GM11168 (cell line): ENCODE results near the gene KRTAP10-5.
"Not testable (repeated sequence)": the region's sequence is repeated elsewhere in the genome, so short reads cannot be mapped to it uniquely, and the experiment has no call there.

ENCODE experiments used
- in situ Hi-C: fragments of 300-500 bp; cut with MboI; formaldehyde crosslinking; loops from one replicate; pipeline ENCODE4 v1.12.0; 2022; ENCODE audit warnings: low sequenced_read_pairs; ENCODE audit not compliant: unreplicated experiment

KRTAP10-5 gene

GRCh38 chr21:44580231-44580821 is at the start of gene KRTAP10-5:
TSS of gene KRTAP10-5 (minus strand) at chr21:44580604. CDS start at chr21:44580578, 26 bp downstream.
- in situ Hi-C loops: not testable (repeated sequence)

DNA sequence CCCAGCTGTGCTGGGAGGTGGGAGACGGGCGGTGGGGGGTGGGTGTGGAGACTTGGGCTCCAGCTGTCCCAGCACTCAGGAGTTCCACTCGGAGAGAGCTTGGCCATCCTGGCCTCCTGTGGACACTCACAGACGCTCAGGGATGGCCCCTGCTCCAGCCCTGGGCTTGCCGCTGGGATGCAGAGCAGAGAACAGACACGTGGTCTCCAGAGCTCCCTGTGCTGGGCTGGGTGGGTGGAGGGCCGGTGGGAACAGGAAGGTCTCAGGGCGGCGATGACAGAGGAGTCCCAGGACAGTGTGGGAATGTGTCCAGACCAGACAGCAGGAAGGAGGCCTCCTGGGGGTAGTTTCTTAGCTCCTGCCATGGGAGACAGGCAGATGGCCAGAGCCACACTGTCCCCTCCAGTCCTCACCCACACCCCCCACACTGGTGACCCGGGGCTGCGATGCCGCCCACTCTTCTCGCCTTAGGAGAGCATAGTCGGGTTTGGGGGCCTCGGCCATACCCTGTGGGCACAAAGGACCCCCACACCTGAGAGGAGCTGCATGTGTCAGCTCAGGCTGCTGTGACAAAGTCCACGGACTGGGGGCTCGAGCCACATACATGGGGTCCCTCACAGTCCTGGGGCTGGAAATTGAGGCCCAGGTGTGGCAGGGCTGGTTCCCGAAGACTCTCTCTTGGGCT is 48.4 kb upstream of the KRTAP10-5 start:
- in situ Hi-C loops: loop anchor here (5.0 kb wide), 1 partner anchor 77 kb away; the partner anchor contains the start of gene KRTAP10-2

DNA sequence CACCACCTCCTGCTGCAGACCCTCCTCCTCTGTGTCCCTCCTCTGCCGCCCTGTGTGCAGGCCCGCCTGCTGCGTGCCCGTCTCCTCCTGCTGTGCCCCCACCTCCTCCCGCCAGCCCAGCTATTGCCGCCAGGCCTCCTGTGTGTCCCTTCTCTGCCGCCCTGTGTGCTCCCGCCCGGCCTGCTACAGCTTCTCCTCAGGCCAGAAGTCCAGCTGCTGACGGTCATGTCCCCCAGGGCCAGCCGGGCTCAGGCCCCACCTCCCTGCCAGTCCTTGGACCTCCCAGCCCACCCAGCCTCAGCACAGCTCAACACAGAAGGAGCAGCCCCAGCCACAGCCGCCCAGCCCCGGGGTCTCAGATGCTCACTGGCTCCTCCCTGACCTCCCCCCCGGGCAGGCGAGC is 47.4 kb upstream of the KRTAP10-5 start:
- in situ Hi-C loops: loop anchor here (5.0 kb wide), 1 partner anchor 76 kb away; the partner anchor contains the start of gene KRTAP10-2

- in situ Hi-C loops: loop anchor here (5.0 kb wide), 1 partner anchor 75 kb away; the partner anchor contains the start of gene KRTAP10-2
Measured at GRCh38 chr21:44627181-44627822, 46.9 kb upstream of the KRTAP10-5 start.

- in situ Hi-C loops: loop anchor here (5.0 kb wide), 1 partner anchor 74 kb away; the partner anchor contains the start of gene KRTAP10-2
Measured at GRCh38 chr21:44626673-44627143, 46.3 kb upstream of the KRTAP10-5 start, which contains the start of gene KRTAP10-9. TSS of gene KRTAP10-9 (plus strand) at chr21:44627093. CDS start at chr21:44627172, 79 bp downstream.

DNA sequence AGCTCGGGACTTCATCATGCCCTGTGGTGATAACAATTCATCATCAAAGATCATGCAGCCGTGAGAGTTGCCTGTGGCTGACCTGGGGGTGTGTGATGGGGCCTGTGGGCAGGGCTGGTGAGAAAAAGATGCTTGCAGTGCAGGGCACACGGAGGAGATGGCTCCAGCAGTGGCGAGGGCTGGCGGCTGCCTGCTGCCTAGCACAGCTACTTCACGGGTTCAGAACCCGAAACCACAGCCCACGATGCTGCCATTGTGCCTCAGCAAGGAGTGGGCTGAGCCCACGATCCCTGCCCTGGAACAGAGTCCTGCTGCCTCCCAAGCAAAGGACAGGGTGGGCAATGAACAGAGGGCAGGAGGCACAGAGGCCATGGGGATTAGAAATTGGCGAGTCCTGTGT is 45.9 kb upstream of the KRTAP10-5 start:
- in situ Hi-C loops: loop anchor here (5.0 kb wide), 1 partner anchor 74 kb away; the partner anchor contains the start of gene KRTAP10-2

DNA sequence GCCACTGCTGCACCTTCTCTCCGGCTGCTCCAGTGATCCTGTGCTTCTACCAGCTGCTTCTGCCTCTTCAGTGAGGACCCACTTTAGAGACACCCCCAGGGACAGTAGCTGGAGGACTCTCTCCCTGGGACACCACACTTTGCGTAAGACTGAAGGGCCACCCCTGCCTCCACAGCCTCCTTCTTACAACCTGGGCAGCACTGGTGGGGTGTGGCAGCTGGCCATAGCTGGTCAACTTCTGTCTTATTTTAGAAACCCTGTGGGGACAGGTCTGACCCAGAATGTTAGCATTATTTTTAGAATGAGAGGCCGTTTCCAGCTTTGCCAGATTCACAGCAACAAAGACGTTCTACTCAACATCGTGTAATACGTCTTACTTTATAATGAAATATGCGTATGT is 45.4 kb upstream of the KRTAP10-5 start:
- in situ Hi-C loops: loop anchor here (5.0 kb wide), 1 partner anchor 73 kb away; the partner anchor contains the start of gene KRTAP10-2

GRCh38 chr21:44623575-44623974 is 43.2 kb upstream of the KRTAP10-5 start:
- in situ Hi-C loops: no loop called here

DNA sequence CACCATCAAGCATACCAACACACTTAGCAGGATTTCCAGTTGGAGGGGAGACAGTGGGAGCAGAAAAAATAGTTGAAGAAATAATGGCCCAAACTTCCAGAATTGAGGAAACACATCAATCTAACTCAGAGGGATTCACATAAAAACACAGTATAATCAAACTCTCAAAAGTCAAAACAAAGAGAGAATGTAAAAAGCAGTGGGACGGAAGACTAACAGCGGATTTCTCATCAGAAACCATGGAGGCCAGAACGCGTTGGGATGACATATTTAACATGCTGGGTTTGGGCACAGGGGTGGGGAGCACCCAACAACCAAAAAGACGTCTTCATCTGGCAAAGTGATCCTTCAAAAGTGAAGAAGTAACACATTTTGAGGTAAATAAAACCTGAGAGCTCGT is 39.5 kb upstream of the KRTAP10-5 start:
- in situ Hi-C loops: no loop called here

GRCh38 chr21:44618909-44619308 is 38.5 kb upstream of the KRTAP10-5 start:
- in situ Hi-C loops: no loop called here

- in situ Hi-C loops: no loop called here
Measured at GRCh38 chr21:44618504-44618903, 38.1 kb upstream of the KRTAP10-5 start.

DNA sequence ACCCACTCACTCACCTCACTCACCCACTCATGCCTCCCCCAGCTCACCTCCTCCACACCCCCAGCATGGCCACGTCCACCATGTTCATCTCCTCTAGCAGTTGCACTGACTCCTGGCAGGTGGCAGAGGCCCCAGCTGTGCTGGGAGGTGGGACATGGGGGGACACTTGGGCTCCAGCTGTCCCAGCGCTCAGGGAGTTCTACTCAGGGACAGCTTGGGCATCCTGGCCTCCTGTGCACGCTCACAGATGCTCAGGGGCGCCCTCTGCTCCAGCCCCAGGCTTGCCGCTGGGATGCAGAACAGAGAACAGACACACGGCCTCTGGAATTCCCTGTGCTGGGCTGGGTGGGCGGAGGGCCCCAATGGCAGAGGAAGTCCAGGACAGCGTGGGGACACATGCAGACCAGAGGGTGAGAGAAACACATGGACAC is 36.7 kb upstream of the KRTAP10-5 start:
- in situ Hi-C loops: no loop called here

GRCh38 chr21:44616591-44616926 is 36.2 kb upstream of the KRTAP10-5 start:
- in situ Hi-C loops: no loop called here

DNA sequence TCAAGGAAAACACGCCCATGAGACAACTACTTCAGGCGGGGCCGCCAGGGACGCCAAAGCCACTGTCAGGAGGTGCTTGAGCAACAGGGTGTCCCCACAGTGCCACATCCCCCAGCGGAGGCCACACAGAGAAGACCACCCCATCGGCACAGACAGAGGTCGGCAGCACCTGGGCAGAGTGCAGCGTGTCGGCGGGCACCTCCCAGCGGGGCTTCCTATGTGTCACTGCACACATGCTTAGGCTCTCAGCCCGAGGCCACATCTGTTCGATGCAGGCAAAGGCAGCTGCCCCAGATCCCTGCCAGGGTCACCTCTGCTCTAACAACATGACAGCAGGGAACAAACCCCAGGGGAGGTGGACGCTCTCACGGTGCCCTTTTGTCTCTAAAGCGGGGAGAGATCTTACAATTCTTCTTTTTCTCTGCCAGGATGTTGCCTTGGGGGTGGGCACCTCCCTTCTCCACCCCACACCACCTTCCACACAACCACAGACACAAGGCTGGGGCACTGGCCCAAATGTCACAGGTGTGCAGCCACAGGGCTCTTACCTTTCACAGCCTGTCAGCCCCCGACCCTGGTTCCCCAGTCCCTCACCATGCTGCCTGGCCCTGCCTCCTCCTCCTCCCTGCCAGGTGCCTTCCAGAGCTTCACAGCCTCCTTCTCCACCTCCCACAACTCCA is 35.6 kb upstream of the KRTAP10-5 start:
- in situ Hi-C loops: no loop called here

DNA sequence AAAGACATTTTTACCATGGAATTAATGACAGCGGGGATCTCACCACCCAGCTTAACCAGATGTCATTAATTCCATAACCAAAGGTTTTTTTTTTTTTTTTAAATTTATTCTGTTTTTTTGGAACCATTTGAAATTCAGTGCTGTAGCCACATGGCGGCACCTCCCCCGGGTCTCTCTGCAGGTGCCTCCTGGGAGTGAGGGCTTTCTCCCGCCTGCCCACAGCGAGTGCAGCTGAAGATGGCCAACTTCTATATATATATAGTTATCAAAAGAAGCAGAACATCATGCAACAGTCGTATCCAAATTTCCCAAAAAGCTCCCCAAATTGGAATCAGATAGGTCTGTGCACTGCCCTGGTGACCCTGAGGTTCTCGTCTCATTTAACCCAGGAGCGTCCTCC is 35.1 kb upstream of the KRTAP10-5 start:
- in situ Hi-C loops: no loop called here

DNA sequence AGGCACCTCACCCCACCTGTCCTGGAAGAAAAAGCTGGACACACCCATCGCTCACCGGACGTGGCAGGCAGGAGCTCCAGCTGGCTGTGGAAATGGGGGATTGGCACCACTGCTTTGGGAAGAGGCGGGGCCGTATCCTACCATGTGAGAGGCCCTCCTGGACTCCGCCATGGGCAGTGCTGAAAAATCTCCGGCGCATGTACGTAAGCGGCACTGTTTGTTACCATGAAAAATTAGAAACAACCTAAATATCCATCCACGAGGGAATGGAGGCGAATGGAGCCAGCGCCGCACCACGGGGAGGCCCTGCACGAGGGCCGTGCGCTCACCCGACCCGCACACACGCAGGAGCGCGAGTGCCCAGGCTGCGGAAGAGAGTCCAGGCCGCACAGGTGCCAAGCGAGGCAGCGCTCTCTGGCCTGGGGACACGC is 34.6 kb upstream of the KRTAP10-5 start:
- in situ Hi-C loops: no loop called here

DNA sequence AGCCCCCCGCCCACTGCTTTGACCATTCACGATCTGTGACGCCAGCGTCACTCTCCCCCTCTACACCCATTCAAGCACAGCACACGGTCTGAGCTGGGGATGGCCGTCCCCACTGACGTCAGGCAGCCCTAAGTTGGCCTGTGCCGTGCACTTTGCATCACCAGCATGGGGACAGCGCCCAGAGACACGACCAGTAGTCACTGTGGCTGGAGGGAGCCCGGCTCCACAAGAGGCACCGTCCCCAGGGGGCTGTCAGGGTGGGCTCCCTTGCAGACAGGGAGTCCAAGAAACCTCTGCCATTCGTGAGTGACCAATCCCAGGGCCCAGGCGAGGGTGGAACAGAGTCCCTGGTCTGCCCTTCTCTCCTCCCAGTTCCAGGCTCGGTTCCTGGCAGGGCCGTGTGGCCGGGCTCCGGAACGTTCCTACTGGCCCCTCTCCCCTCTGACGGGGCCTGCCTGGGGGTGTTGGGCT is 33.8 kb upstream of the KRTAP10-5 start:
- in situ Hi-C loops: no loop called here

DNA sequence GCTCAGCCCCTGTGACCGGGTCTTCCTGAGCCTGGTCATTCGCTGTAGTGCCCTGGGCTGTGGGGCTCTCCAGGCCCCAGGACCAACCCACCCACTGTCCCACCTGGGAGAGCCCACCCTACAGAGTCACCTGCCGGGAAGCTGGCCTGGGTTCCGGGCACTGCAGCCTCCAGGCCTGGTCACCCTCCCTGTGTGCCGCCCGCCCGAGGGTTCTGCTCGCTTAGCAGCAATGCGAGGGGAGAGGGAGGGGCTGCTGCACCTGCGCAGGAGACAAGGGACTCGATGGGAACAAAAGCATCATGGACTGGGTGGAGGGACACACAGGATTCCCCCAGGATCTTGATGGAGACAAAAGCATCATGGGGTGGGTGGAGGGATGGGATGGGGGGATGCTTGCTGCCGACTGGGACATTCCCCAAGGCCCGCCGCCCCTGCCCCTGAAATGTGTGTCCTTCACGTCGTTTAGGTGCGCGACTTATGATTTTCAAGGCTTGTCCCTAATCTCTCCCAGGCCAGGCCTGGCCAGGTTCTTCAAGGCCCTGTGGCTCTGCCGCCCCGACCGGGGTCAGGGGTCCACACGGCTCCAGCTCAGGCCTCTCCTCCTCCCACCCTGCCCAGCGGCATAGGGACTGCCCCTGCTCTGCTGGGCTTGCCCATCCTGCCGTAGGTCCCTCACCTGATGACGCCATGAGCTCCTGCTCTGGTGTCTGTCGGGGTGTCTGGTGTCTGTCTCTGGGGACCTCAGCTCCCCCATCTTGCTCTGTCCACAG is 33.2 kb upstream of the KRTAP10-5 start:
- in situ Hi-C loops: no loop called here

GRCh38 chr21:44612669-44613229 is 32.3 kb upstream of the KRTAP10-5 start:
- in situ Hi-C loops: no loop called here
